Bronchial epithelial cell (primary cell): ENCODE results near the gene ARID4A. TPM values are rescaled to one million over a fixed set of nuclear protein-coding genes. Genes with fewer than 3 reads are reported as not detected.
A peak's percentile ranks its signal among the peaks of the same experiment; 100 is the strongest.

ENCODE experiments used
- DNase-seq: peaks from one replicate; pipeline ENCODE4 v3.0.0-alpha.2; 2010; ENCODE audit warnings: low read depth
- FAIRE-seq: peaks from 2 replicates; lab custom pipeline; 2011; peaks lifted over from hg19 to GRCh38; lab: Jason Lieb, UNC
- H3K27me3 ChIP-seq: 2 replicates; pipeline ENCODE4 v1.5.1; 2011; ENCODE audit warnings: low read length; ENCODE audit not compliant: control insufficient read depth, insufficient read depth
- H3K36me3 ChIP-seq: 2 replicates; pipeline ENCODE4 v1.5.1; 2011; ENCODE audit warnings: low read length; ENCODE audit not compliant: control insufficient read depth, insufficient read depth
- H3K4me3 ChIP-seq: 2 replicates; pipeline ENCODE4 v1.5.1; 2011; ENCODE audit warnings: mild to moderate bottlenecking, low read depth, low read length, control low read depth
- CTCF ChIP-seq: IDR thresholded peaks from 2 replicates; pipeline ENCODE4 v1.5.1; 2011; ENCODE audit warnings: mild to moderate bottlenecking, moderate library complexity, low read length, control low read depth, inconsistent platforms; ENCODE audit not compliant: insufficient read depth, severe bottlenecking
- total RNA-seq: library from RNA; depleted of rRNA; stranded (reverse); fragments of >200 nt; gene quantifications from 2 replicates; pipeline ENCODE4 v1.2.1, GENCODE V29; 2014

The ARID4A gene
- total RNA-seq, 1 donor from 2014 or later, result 4.5 TPM

- Histone ChIP-seq H3K27me3 (no peaks in the 10 kb centered on the region), H3K36me3 (peaks cover 5% of the 10 kb centered on the region), H3K4me3 (peak overlapping the region; percentile 61)
- DNase-seq, result peak; percentile 48
- no peak for FAIRE-seq
- TF ChIP-seq CTCF, result no peak
These were observed 1.6 kb upstream of the ARID4A start for GRCh38 chr14:58296726-58297125.

DNA sequence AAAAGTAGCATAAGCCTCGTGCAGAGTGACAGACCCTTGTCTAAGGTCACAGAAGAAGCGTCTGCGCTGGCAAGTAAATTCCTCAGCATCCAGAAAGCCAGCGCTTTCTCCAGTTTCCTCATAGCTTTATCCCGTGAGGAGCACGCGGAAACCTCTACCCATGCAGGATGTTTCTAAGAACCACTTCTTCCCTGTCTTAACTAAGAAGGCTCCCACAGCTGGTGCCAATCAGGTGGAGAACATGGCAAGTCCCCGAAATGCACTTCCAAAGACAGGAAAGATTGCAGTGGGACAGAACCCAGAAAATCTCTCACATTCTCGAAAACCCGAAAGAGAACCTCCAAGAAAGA is 968 bp upstream of the ARID4A start:
- H3K27me3 ChIP-seq, result no peaks in the 10 kb centered on the region
- DNase-seq (peak; percentile 50), FAIRE-seq (no peak)
- H3K4me3 ChIP-seq, result peak overlapping the region; percentile 61
- H3K36me3 ChIP-seq, result peaks cover 5% of the 10 kb centered on the region
- no peak for TF ChIP-seq CTCF

- TF ChIP-seq CTCF, result no peak
- DNase-seq, result peak; percentile 100
- H3K36me3 ChIP-seq, result peaks cover 5% of the 10 kb centered on the region
- H3K4me3 ChIP-seq, result peak overlapping the region; percentile 87
- peak; percentile 98 for FAIRE-seq
- no peaks in the 10 kb centered on the region for H3K27me3 ChIP-seq
These were observed 436 bp upstream of the ARID4A start for GRCh38 chr14:58297762-58298476.

- H3K27me3 ChIP-seq, result no peaks in the 10 kb centered on the region
- FAIRE-seq, result no peak
- H3K4me3 ChIP-seq, result peak overlapping the region; percentile 87
- no peak for TF ChIP-seq CTCF
- DNase-seq, result no peak
- H3K36me3 ChIP-seq, result no peaks in the 10 kb centered on the region
These were observed 1.3 kb downstream of the ARID4A start for GRCh38 chr14:58299401-58300330.

- no peak for TF ChIP-seq CTCF
- no peak for FAIRE-seq
- Histone ChIP-seq H3K4me3 (no peak overlapping the region), H3K36me3 (no peaks in the 10 kb centered on the region), H3K27me3 (no peaks in the 10 kb centered on the region)
- no peak for DNase-seq
These were observed 3.1 kb downstream of the ARID4A start for GRCh38 chr14:58301416-58301815.
